CD4-positive, alpha-beta T cell treated with Interleukin-4 for 1 hour (primary cell): ENCODE results near the gene FTO.

Experiments
- DNase-seq, 2 donors: peaks; one replicate each; pipeline ENCODE4 v3.0.0-alpha.2; 2020 to 2022

The FTO gene

GRCh38 chr16:54099627-54100026 lies 395.7 kb downstream of the FTO start:
- no peak for DNase-seq

- no peak for DNase-seq
Measured at GRCh38 chr16:54102888-54103866, 399.2 kb downstream of the FTO start.

- DNase-seq: no peak
Measured at GRCh38 chr16:54106057-54106456, 402.1 kb downstream of the FTO start.

GRCh38 chr16:54107583-54108202 lies 403.7 kb downstream of the FTO start:
- DNase-seq: no peak

- DNase-seq: no peak
Measured at GRCh38 chr16:54110016-54110981, 406.3 kb downstream of the FTO start.

- DNase-seq: no peak
Measured at GRCh38 chr16:54112451-54113206, 408.7 kb downstream of the FTO start.

GRCh38 chr16:54115558-54115957 lies 411.6 kb downstream of the FTO start:
- no peak for DNase-seq

- DNase-seq: no peak
Measured at GRCh38 chr16:54116124-54116655, 412.2 kb downstream of the FTO start.

- no peak for DNase-seq
Measured at GRCh38 chr16:54118846-54119245, 414.9 kb downstream of the FTO start.

- DNase-seq: no peak
Measured at GRCh38 chr16:54120846-54121480, 417.0 kb downstream of the FTO start.

- DNase-seq: no peak
Measured at GRCh38 chr16:54121539-54122295, 417.8 kb downstream of the FTO start.

- no peak for DNase-seq
Measured at GRCh38 chr16:54123766-54124165, 419.8 kb downstream of the FTO start.

- no peak for DNase-seq
Measured at GRCh38 chr16:54125751-54126655, 422.0 kb downstream of the FTO start.

- no peak for DNase-seq
Measured at GRCh38 chr16:54126907-54127306, 423.0 kb downstream of the FTO start.

GRCh38 chr16:54128629-54129234 lies 424.8 kb downstream of the FTO start:
- DNase-seq: no peak

GRCh38 chr16:54129810-54130209 lies 425.9 kb downstream of the FTO start:
- no peak for DNase-seq

GRCh38 chr16:54135361-54136275 lies 431.7 kb downstream of the FTO start:
- no peak for DNase-seq

- DNase-seq: no peak
Measured at GRCh38 chr16:54136276-54136625, 432.3 kb downstream of the FTO start.
